NB4 (cell line): Measurements from ENCODE around the gene DNAJA4.

Experiments used
- CTCF ChIP-seq: IDR thresholded peaks from one replicate; pipeline ENCODE4 v1.5.1; 2012; ENCODE audit warnings: low read depth, low read length
- MAX ChIP-seq: IDR thresholded peaks from 2 replicates; pipeline ENCODE4 v1.6.1; 2011; ENCODE audit warnings: low read depth, low read length
- MYC ChIP-seq: IDR thresholded peaks from 2 replicates; pipeline ENCODE4 v1.6.1; 2011; ENCODE audit warnings: low read depth, low read length
- POLR2A ChIP-seq: IDR thresholded peaks from 2 replicates; pipeline ENCODE4 v1.6.1; 2011; ENCODE audit warnings: mild to moderate bottlenecking; ENCODE audit not compliant: insufficient read length; ENCODE audit errors: extremely low read depth

- TF ChIP-seq CTCF (no peak), MYC (no peak), POLR2A (no peak), MAX (no peak)
These were observed 34.6 kb upstream of the DNAJA4 start for GRCh38 chr15:78229431-78230406.
